Measurements from ENCODE around the gene ACTG2.

The ACTG2 gene

DNA sequence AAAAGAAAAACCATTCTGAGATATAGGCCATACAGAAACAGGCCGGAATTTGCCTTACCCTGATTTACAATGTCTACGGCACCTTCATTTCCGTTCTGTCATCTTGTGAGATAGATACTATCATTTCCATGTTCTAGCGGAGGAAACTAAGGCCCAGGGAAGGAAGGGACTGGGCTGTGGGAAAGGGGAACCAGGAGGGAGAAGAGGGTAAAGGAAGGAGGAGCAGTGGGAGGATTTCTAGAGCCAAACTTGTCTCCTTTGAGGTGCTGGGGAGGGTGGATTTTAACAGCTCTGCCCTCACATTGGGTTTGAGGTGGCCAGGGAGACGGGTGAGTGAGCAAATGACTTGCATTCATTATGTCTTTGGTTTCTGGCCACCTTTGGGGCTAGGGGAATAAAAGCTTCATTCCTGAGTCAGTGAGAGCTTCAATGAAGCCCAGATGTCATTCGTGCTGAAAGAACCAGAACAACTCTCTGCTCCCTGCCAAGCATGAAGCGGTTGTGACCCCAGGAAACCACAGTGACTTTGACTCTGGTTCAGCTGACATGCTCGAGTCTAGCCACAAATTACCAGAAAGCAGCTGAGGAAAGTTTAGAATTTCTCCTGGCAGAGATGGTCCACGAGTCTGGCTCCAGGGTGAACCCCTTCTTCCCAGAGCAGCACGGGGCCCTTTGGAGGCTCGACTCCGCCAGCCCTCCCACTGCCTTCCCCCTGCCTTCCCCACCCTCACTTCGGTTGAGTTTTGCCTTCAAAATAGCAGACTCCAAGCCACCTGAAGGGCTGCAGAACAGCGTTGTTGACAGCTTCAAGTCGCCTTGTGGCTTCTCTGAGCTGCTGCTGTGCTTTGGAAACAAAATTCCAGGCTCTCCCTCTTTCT lies 3.8 kb downstream of the ACTG2 start:
- Histone ChIP-seq H3K4me3 (replicated peaks; ENCODE audit: insufficient read depth, low read length) (no peak overlapping the region), H3K27ac (replicated peaks) (no peak overlapping the region)
- TF ChIP-seq SPI1 (IDR thresholded peaks at IDR 0.05; ENCODE audit: borderline replicate concordance, low read depth) (no peak), POLR2AphosphoS5 (IDR thresholded peaks at IDR 0.05; ENCODE audit: low read depth) (no peak), GABPA (IDR thresholded peaks at IDR 0.05; ENCODE audit: low read depth) (no peak)
- TF ChIP-seq, protein P1, sequence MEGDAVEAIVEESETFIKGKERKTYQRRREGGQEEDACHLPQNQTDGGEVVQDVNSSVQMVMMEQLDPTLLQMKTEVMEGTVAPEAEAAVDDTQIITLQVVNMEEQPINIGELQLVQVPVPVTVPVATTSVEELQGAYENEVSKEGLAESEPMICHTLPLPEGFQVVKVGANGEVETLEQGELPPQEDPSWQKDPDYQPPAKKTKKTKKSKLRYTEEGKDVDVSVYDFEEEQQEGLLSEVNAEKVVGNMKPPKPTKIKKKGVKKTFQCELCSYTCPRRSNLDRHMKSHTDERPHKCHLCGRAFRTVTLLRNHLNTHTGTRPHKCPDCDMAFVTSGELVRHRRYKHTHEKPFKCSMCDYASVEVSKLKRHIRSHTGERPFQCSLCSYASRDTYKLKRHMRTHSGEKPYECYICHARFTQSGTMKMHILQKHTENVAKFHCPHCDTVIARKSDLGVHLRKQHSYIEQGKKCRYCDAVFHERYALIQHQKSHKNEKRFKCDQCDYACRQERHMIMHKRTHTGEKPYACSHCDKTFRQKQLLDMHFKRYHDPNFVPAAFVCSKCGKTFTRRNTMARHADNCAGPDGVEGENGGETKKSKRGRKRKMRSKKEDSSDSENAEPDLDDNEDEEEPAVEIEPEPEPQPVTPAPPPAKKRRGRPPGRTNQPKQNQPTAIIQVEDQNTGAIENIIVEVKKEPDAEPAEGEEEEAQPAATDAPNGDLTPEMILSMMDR (IDR thresholded peaks at IDR 0.05; ENCODE audit: insufficient read depth, low read length) = no peak
- TF ChIP-seq, protein P2, sequence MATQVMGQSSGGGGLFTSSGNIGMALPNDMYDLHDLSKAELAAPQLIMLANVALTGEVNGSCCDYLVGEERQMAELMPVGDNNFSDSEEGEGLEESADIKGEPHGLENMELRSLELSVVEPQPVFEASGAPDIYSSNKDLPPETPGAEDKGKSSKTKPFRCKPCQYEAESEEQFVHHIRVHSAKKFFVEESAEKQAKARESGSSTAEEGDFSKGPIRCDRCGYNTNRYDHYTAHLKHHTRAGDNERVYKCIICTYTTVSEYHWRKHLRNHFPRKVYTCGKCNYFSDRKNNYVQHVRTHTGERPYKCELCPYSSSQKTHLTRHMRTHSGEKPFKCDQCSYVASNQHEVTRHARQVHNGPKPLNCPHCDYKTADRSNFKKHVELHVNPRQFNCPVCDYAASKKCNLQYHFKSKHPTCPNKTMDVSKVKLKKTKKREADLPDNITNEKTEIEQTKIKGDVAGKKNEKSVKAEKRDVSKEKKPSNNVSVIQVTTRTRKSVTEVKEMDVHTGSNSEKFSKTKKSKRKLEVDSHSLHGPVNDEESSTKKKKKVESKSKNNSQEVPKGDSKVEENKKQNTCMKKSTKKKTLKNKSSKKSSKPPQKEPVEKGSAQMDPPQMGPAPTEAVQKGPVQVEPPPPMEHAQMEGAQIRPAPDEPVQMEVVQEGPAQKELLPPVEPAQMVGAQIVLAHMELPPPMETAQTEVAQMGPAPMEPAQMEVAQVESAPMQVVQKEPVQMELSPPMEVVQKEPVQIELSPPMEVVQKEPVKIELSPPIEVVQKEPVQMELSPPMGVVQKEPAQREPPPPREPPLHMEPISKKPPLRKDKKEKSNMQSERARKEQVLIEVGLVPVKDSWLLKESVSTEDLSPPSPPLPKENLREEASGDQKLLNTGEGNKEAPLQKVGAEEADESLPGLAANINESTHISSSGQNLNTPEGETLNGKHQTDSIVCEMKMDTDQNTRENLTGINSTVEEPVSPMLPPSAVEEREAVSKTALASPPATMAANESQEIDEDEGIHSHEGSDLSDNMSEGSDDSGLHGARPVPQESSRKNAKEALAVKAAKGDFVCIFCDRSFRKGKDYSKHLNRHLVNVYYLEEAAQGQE (IDR thresholded peaks at IDR 0.05; ENCODE audit: insufficient replicate concordance, low read depth) = no peak

DNA sequence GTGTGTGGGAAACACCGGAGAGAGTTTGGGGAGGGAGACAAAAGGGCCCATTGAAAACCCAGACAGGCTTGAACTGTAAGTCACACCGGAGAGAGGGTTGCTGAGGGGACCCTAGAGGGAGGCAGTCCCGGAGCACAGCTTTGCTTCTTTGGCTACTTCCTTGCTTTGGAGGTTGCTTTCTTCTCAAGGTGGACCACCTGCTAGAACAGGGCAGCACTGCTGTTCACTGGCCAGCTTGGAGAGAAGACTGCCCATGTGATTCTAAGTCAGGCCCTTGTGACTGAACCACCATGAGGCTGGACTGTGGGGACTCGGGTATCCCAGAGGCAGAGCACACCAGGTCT lies 4.4 kb downstream of the ACTG2 start:
- H3K4me3 ChIP-seq (replicated peaks; ENCODE audit: insufficient read depth, low read length) = no peak overlapping the region
- no peaks in the 10 kb centered on the region for H3K27me3 ChIP-seq (ENCODE audit: insufficient read depth, poor library complexity, severe bottlenecking)
- DNase-seq (ENCODE audit: low read depth in 1 of 2, low spot score in 1 of 2) = no peak
- TF ChIP-seq POLR2AphosphoS5 (IDR thresholded peaks at IDR 0.05; ENCODE audit: low read depth) = no peak
- TF ChIP-seq, protein P2 (IDR thresholded peaks at IDR 0.05; ENCODE audit: insufficient replicate concordance, low read depth) = peak; percentile 28
- H3K27ac ChIP-seq (replicated peaks) = no peak overlapping the region

More for the DNA sequence above, 3.8 kb downstream of the ACTG2 start:
- peak in 1 of 2 experiments; percentile 8 for DNase-seq (ENCODE audit: low read depth in 1 of 2, low spot score in 1 of 2)
- H3K27me3 ChIP-seq (ENCODE audit: insufficient read depth, poor library complexity, severe bottlenecking) = no peaks in the 10 kb centered on the region

DNA sequence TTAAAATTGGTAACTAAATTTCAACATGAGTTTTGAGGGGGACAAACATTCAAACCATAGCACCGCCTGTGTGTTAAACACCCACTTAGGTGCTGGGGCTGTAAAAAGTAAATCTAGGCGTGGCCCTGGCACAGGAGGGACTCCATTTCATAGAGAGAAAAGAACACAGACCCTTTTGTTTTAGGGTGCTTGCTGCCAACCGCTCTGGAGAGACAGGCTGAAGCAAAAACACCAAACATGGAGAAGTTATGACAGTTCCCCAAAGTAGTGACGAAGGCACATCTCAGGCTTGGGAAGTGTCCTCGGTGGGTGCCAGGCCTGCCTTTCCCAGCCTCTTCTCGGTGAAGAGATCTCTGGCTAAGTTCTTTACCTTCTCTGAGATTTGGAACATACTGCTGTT lies 5.1 kb downstream of the ACTG2 start:
- no peak for TF ChIP-seq POLR2AphosphoS5 (IDR thresholded peaks at IDR 0.05; ENCODE audit: low read depth)
- TF ChIP-seq, protein P1 (IDR thresholded peaks at IDR 0.05; ENCODE audit: insufficient read depth, low read length) = no peak
- TF ChIP-seq SPI1 (IDR thresholded peaks at IDR 0.05; ENCODE audit: borderline replicate concordance, low read depth) = no peak
- no peak for TF ChIP-seq GABPA (IDR thresholded peaks at IDR 0.05; ENCODE audit: low read depth)
- TF ChIP-seq, protein P2 (IDR thresholded peaks at IDR 0.05; ENCODE audit: insufficient replicate concordance, low read depth) = no peak
- Histone ChIP-seq H3K27me3 (ENCODE audit: insufficient read depth, poor library complexity, severe bottlenecking) (no peaks in the 10 kb centered on the region), H3K27ac (replicated peaks) (no peak overlapping the region), H3K4me3 (replicated peaks; ENCODE audit: insufficient read depth, low read length) (no peak overlapping the region)
- no peak for DNase-seq (ENCODE audit: low read depth in 1 of 2, low spot score in 1 of 2)
